ENCODE data around the gene FLT4. TPM values are rescaled to one million over a fixed set of nuclear protein-coding genes. Genes with fewer than 3 reads are reported as not detected.

FLT4 gene
- total RNA-seq, 4 donors from 2014 or later, result 3.1 to 47.5 (median 8.0) TPM

GRCh38 chr5:180589771-180590542, 59.4 kb downstream of the FLT4 start:
- TF ChIP-seq CTCF (IDR thresholded peaks at IDR 0.05; ENCODE audit: low read depth), result no peak

- TF ChIP-seq CTCF (IDR thresholded peaks at IDR 0.05; ENCODE audit: low read depth), result no peak
Observed at GRCh38 chr5:180586870-180587269, 62.5 kb downstream of the FLT4 start.

GRCh38 chr5:180586204-180586603, 63.2 kb downstream of the FLT4 start:
- TF ChIP-seq CTCF (IDR thresholded peaks at IDR 0.05; ENCODE audit: low read depth), result no peak

- TF ChIP-seq CTCF (IDR thresholded peaks at IDR 0.05; ENCODE audit: low read depth), result no peak
Observed at GRCh38 chr5:180583738-180584137, 65.7 kb downstream of the FLT4 start.

GRCh38 chr5:180580681-180581080, 68.7 kb downstream of the FLT4 start:
- TF ChIP-seq CTCF (IDR thresholded peaks at IDR 0.05; ENCODE audit: low read depth), result no peak

- TF ChIP-seq CTCF (IDR thresholded peaks at IDR 0.05; ENCODE audit: low read depth), result no peak
Observed at GRCh38 chr5:180575571-180575970, 73.8 kb downstream of the FLT4 start.

GRCh38 chr5:180568914-180569313, 80.5 kb downstream of the FLT4 start:
- no peak for TF ChIP-seq CTCF (IDR thresholded peaks at IDR 0.05; ENCODE audit: low read depth)
